OCI-LY3 (cell line): Measurements from ENCODE around the gene FAM83E.
A peak's percentile ranks its signal among the peaks of the same experiment; 100 is the strongest.

Source experiments
- H2AFZ ChIP-seq: fragments of 200-600, 300-600 bp; shearing (Covaris generic); 2 replicates; pipeline ENCODE4 v1.6.0; 2014; ENCODE audit warnings: antibody characterized with exemption, low read depth, low read length
- H3K27ac ChIP-seq: fragments of 200-600, 300-600 bp; sonication (generic); 2 replicates; pipeline ENCODE4 v1.5.1; 2014; ENCODE audit warnings: mild to moderate bottlenecking, low read length, moderate library complexity, mixed read lengths
- H3K27me3 ChIP-seq: fragments of 200-600, 300-600 bp; sonication (generic); 2 replicates; pipeline ENCODE4 v1.6.1; 2014; ENCODE audit warnings: low read depth, low read length, mixed read lengths
- H3K36me3 ChIP-seq: fragments of 200-600, 300-600 bp; sonication (generic); replicated peaks from 2 replicates; pipeline ENCODE3; 2014; ENCODE audit warnings: low read depth, low read length, mixed read lengths
- H3K4me1 ChIP-seq: fragments of 300-600, 200-600 bp; sonication (generic); 2 replicates; pipeline ENCODE4 v1.6.1; 2014; ENCODE audit warnings: low read length, mixed read lengths
- H3K4me2 ChIP-seq: fragments of 200-600, 300-600 bp; sonication (generic); 2 replicates; pipeline ENCODE4 v1.6.1; 2014; ENCODE audit warnings: low read length, mixed read lengths
- H3K4me3 ChIP-seq: fragments of 300-600, 200-600 bp; sonication (generic); 2 replicates; pipeline ENCODE4 v1.5.1; 2014; ENCODE audit warnings: antibody characterized with exemption, mild to moderate bottlenecking, low read length, moderate library complexity
- H3K79me2 ChIP-seq: fragments of 300-600, 200-600 bp; shearing (Covaris generic); 2 replicates; pipeline ENCODE4 v1.6.1; 2014; ENCODE audit warnings: mild to moderate bottlenecking, low read length, mixed read lengths
- H3K9ac ChIP-seq: fragments of 300-600, 200-600 bp; shearing (Covaris generic); 2 replicates; pipeline ENCODE4 v1.6.0; 2014; ENCODE audit warnings: mild to moderate bottlenecking, low read length, moderate library complexity
- H3K9me3 ChIP-seq: fragments of 200-600, 300-600 bp; shearing (Covaris generic); 2 replicates; pipeline ENCODE4 v1.6.1; 2014; ENCODE audit warnings: low read length, mixed read lengths; ENCODE audit not compliant: insufficient read depth
- H4K20me1 ChIP-seq: fragments of 200-600, 300-600 bp; sonication (generic); 2 replicates; pipeline ENCODE4 v1.6.1; 2016; ENCODE audit warnings: low read length, mixed read lengths; ENCODE audit not compliant: insufficient read depth
- EZH2phosphoT487 ChIP-seq: fragments of 200-600 bp; shearing (Covaris generic); IDR thresholded peaks from 2 replicates; pipeline ENCODE4 v1.6.1; 2018; ENCODE audit warnings: antibody characterized with exemption, mixed run types, low read depth
- TF ChIP-seq, protein P1 (sequence below): fragments of 200-600, 300-600 bp; sonication (generic); IDR thresholded peaks from 2 replicates; pipeline ENCODE4 v1.5.1; 2014; ENCODE audit warnings: antibody characterized with exemption, low read length, low read depth

Gene FAM83E

DNA sequence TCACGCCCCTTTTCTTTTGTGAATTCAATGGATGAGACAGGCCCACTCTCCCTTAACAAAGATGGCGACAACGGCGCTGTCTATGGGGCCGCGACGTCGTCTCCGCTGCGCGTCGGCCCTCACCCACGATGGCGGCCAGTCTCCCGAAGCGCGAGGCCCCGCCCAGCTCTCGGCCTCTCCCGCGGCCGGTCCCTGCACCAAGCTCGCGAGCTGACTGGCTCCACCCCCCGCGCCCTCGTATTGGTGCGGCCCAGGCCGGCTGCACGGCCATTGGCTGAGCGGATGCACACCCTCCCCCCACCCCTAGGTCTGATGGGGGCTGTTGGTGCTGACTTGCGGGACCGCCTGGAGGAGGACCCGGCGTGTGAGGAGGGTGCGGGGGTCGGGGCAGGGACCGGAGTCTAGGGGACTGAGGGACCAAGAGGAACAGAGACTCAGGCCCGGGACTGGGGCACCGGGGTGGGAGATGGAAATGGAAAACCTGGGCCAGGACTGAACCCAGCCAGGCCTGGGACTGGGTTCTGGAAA lies 9.3 kb upstream of the FAM83E start:
- peak overlapping the region; percentile 87 for H3K4me2 ChIP-seq
- H3K4me1 ChIP-seq: peaks cover 33% of the 10 kb centered on the region

DNA sequence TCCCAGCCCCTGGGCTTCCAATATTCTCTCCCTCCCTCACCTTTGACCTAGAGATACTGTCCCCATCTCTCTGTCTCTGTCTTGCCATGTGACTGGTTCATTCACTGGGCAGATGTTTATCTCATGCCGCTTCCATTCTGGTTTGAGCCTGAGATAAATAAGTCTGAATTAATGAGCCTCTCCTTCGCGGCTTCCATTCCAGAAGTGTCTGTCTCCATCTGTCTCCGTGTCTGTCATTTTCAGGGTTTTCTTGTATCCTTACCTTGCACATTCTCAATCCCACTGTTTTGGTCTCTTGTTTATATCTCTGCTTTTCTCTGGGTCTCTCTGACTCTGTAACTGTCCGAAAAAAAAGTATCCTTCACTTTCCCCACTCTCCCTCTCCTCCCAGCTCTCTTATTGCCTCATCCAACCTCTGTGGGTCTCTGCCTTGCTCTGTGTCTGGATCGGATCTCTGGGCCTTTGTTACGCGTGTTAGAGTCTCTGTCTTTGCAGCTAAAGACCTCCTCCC lies 8.7 kb upstream of the FAM83E start:
- Histone ChIP-seq H4K20me1 (peaks cover under 1% of the 10 kb centered on the region; the same call in 1 of the 2 replicates), H3K79me2 (peaks cover 41% of the 10 kb centered on the region), H3K9ac (peak overlapping the region; percentile 62), H3K27me3 (no peaks in the 10 kb centered on the region), H3K27ac (peak overlapping the region; percentile 30), H3K36me3 (peaks cover 6% of the 10 kb centered on the region), H3K4me1 (peaks cover 33% of the 10 kb centered on the region), H3K4me3 (peak overlapping the region; percentile 84), H3K4me2 (peak overlapping the region; percentile 87), H2AFZ (peak overlapping the region; percentile 56), H3K9me3 (no peaks in the 10 kb centered on the region)
- TF ChIP-seq EZH2phosphoT487: no peak
- TF ChIP-seq, protein P1, sequence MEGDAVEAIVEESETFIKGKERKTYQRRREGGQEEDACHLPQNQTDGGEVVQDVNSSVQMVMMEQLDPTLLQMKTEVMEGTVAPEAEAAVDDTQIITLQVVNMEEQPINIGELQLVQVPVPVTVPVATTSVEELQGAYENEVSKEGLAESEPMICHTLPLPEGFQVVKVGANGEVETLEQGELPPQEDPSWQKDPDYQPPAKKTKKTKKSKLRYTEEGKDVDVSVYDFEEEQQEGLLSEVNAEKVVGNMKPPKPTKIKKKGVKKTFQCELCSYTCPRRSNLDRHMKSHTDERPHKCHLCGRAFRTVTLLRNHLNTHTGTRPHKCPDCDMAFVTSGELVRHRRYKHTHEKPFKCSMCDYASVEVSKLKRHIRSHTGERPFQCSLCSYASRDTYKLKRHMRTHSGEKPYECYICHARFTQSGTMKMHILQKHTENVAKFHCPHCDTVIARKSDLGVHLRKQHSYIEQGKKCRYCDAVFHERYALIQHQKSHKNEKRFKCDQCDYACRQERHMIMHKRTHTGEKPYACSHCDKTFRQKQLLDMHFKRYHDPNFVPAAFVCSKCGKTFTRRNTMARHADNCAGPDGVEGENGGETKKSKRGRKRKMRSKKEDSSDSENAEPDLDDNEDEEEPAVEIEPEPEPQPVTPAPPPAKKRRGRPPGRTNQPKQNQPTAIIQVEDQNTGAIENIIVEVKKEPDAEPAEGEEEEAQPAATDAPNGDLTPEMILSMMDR: no peak

More for the DNA sequence above, 9.3 kb upstream of the FAM83E start:
- Histone ChIP-seq H3K27ac (peak overlapping the region; percentile 30), H3K9ac (peak overlapping the region; percentile 73), H2AFZ (peak overlapping the region; percentile 56), H3K27me3 (no peaks in the 10 kb centered on the region), H3K79me2 (peaks cover 37% of the 10 kb centered on the region), H4K20me1 (no peaks in the 10 kb centered on the region), H3K36me3 (peaks cover 5% of the 10 kb centered on the region), H3K9me3 (no peaks in the 10 kb centered on the region), H3K4me3 (peak overlapping the region; percentile 84)
- TF ChIP-seq, protein P1: no peak
- TF ChIP-seq EZH2phosphoT487: no peak

DNA sequence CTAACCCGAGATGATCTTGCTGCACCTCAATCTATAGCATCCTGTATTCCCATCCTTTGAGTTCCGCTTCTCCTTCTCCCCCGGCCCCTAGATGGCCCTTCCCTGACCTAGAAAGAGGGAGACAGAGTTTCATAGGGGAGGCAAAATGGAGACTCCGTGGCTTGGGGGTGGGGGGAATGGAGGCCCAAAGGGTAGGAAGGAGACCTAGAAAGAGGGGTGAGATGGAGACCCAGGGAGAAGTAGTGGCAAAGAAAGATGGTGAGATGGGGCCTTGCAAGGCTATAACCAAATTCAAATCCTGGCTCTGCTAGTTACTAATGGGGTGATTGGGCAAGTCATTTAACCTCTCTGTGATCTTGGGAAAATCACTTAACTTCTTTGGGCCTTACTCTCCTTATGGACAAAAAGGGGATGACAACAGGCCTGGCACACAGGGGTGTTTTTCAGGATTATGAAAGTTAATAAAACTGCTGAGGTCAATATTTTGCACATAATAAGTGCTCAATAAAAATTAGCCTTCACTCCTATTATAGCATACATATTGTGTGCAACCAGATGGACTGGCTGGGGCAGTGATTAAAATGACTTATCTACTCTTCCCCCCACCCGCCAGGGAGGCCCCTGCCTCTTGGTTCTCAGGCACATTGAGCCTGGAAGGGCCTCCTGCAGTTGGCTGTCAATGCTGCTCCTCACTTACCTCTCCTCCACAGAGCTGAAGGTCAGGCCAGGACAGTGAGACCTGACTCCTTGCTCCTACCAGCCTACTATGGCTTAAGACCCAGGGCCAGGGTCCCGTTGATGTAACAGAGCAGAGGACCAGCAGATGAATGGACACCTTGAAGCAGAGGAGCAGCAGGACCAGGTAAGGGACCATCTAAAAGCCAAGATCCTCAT lies 5.1 kb upstream of the FAM83E start:
- Histone ChIP-seq H3K4me2 (peak overlapping the region; percentile 86), H3K9ac (peak overlapping the region; percentile 97), H2AFZ (peak overlapping the region; percentile 59; the same call in 1 of the 2 replicates), H3K79me2 (peaks cover 60% of the 10 kb centered on the region), H3K4me1 (peaks cover 41% of the 10 kb centered on the region), H3K4me3 (peak overlapping the region; percentile 96), H3K36me3 (peaks cover 37% of the 10 kb centered on the region), H3K9me3 (no peaks in the 10 kb centered on the region), H4K20me1 (peaks cover 37% of the 10 kb centered on the region), H3K27ac (peak overlapping the region; percentile 74), H3K27me3 (no peaks in the 10 kb centered on the region)
- TF ChIP-seq, protein P1: no peak
- no peak for TF ChIP-seq EZH2phosphoT487
